ENCODE data around the gene WDR7. TPM values are rescaled to one million over a fixed set of nuclear protein-coding genes. Genes with fewer than 3 reads are reported as not detected.

The WDR7 gene
- total and polyA plus RNA-seq, 2 of the 4 experiments (the other 2 are of a cell fraction): 3.7 to 23.3 TPM

GRCh38 chr18:56815926-56816325, 164.8 kb downstream of the WDR7 start:
- Histone ChIP-seq H3K56ac (ENCODE audit: extremely low read depth, insufficient read depth, low read length) (no peak overlapping the region), H2BK120ac (ENCODE audit: low read depth, low read length) (no peak overlapping the region), H4K8ac (ENCODE audit: low read depth in 2 of 2, low read length in 2 of 2) (no peak overlapping the region), H3K27ac (ENCODE audit: insufficient read depth, low read length) (no peak overlapping the region), H3K18ac (ENCODE audit: low read depth, low read length) (no peak overlapping the region), H3K79me1 (ENCODE audit: low read depth in 1 of 2, low read length in 2 of 2) (no peaks in the 10 kb centered on the region), H3K9ac (ENCODE audit: low read depth, low read length) (no peak overlapping the region), H3K9me1 (ENCODE audit: insufficient read depth, low read length) (no peaks in the 10 kb centered on the region), H2AFZ (replicated peaks; ENCODE audit: low read length, poor library complexity) (no peak overlapping the region), H2BK20ac (ENCODE audit: low read depth, low read length) (no peak overlapping the region), H2BK5ac (ENCODE audit: low read depth, low read length, poor library complexity, severe bottlenecking) (no peak overlapping the region), H3K4ac (ENCODE audit: low read depth, low read length) (no peak overlapping the region), H3K4me2 (ENCODE audit: low read depth, low read length) (no peak overlapping the region), H3K4me3 (ENCODE audit: insufficient read depth, low read depth, low read length) (no peak overlapping the region), H4K20me1 (ENCODE audit: insufficient read depth, low read length) (no peaks in the 10 kb centered on the region), H3K9me3 (ENCODE audit: control insufficient read depth, insufficient read depth, low read length) (no peaks in the 10 kb centered on the region), H2BK15ac (ENCODE audit: low read depth, low read length) (no peak overlapping the region), H3K14ac (replicated peaks; ENCODE audit: low read depth, low read length) (no peak overlapping the region), H2AK9ac (replicated peaks; ENCODE audit: low read depth, low read length, poor library complexity) (no peak overlapping the region), H3K36me3 (ENCODE audit: control insufficient read depth, insufficient read depth, low read length) (no peaks in the 10 kb centered on the region), H4K5ac (ENCODE audit: low read depth, low read length) (no peak overlapping the region), H4K91ac (ENCODE audit: insufficient read depth, low read depth, low read length) (no peak overlapping the region), H2AK5ac (ENCODE audit: low read depth, low read length) (no peak overlapping the region), H3K23ac (ENCODE audit: low read depth, low read length) (no peak overlapping the region), H3K27me3 (ENCODE audit: control insufficient read depth, insufficient read depth, low read length) (no peaks in the 10 kb centered on the region), H3K4me1 (ENCODE audit: control insufficient read depth, insufficient read depth, low read length) (no peaks in the 10 kb centered on the region)
- 100% methylated on average over 2 of the region's 7 CpGs; no CpG with 5 or more reads in 1 of the 2 experiments for WGBS, 2 experiments (ENCODE audit: extremely low coverage in 2 of 2, insufficient read length in 1 of 2)
- POLR2A ChIA-PET (ENCODE audit: unreplicated experiment): interaction anchor here (0.6 kb wide), 1 partner anchor 130 kb away, joined by 3 read pairs; no protein-coding TSS in a partner anchor
- dilution Hi-C loops (cut with HindIII; ENCODE audit: low sequenced_read_pairs, unreplicated experiment) (no loop called here), intact Hi-C loops (cut with micrococcal nuclease) (no loop called here), in situ Hi-C loops (cut with MboI; ENCODE audit: low sequenced_read_pairs) (no loop called here)
- BruUV-seq (replicated peaks): no TSS peak
- CTCF ChIA-PET: no interaction called here
- TF ChIP-seq SMC3 (IDR thresholded peaks at IDR 0.05; ENCODE audit: low read depth, low read length): no peak
- TF ChIP-seq NFE2L2 (IDR thresholded peaks at IDR 0.05; ENCODE audit: low read depth, low read length): no peak
- no peak for TF ChIP-seq POLR2A (IDR thresholded peaks at IDR 0.05; ENCODE audit: low read depth, low read length)
- TF ChIP-seq MAFK (IDR thresholded peaks at IDR 0.05; ENCODE audit: low read depth, low read length): no peak
- no peak for TF ChIP-seq RAD21 (IDR thresholded peaks at IDR 0.05; ENCODE audit: low read length)
- TF ChIP-seq USF2 (IDR thresholded peaks at IDR 0.05; ENCODE audit: low read depth, low read length): no peak
- no peak for ATAC-seq (ENCODE audit: low read depth)
- DNase-seq: no peak
